Measurements from ENCODE around the gene RAB9A.
"Not testable (repeated sequence)": the region's sequence is repeated elsewhere in the genome, so short reads cannot be mapped to it uniquely, and the experiment has no call there.

RAB9A gene

DNA sequence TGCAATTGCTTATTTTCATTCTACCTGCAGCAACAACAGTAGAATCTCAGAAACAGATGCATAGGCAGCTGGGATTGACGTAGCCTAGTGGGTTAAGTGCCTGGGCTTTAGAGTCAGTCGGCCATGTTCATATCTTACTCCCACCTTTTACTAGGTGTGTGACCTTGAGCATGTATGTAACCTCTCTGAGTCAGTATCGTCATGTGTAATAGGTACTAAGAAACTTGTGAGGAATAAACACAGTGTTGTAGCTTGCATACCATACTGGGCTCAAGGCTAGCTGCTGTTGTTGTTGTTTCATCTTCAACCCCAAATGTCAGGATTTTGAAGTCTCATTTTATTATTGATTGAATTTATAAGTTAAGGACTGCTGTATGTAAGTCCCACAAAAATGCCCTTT is 14.2 kb downstream of the RAB9A start:
- DNase-seq: no peak

DNA sequence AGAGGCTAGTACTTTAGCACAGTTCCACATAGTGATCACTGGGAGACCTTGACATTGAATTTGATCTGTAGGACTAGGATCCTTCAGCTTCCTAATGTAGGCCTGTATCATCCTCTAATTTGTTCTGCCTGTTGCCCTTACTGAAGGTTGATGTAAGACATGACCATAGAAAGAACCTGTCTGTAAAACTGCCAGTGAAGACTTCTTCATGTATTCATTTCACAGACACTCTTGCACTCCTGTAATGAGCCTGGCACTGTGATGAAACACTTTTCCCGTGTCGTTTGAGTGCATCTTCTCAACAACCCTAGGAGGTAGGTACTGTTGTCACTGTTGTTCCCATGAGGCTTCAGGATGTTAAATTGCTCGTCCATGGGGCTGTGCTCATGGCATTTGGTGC is 14.7 kb downstream of the RAB9A start:
- DNase-seq: no peak

DNA sequence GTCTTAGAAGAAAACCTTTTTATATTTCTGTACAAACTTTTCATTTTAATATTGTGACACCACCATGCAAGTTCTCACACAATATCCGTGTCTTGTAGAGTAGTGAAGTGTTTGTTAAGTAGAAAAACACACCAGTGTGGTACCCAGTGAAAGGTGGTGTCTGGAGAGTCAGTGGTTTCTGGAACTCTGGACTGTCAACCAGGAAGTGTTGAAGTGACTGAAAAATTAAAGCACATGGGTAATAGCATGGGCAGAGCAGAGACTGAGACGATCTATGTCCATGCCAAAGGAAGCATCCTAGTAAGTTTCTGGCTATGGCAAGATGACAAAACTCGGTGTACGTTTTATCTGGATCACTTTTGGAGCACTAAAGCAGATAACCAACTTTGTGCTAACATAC is 22.2 kb downstream of the RAB9A start:
- no peak for DNase-seq

DNA sequence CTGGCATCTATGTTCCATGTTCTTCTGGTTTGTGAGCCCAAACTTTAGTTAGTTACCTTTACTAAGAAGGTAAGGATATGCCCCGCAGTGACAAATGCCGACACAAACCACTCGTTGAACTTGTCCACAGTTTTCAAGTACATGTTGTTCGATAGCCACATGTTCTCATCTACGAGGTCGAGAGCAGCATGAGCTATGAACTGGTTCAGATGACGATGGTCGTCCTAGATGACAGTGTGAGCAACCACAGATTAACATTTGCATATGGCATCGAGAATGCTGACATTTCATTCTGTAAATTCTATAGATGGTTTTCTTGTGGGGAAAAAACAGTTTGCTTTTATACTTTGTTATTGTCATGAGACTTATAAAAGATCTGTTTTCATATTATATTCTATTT is 27.5 kb downstream of the RAB9A start:
- DNase-seq: no peak

DNA sequence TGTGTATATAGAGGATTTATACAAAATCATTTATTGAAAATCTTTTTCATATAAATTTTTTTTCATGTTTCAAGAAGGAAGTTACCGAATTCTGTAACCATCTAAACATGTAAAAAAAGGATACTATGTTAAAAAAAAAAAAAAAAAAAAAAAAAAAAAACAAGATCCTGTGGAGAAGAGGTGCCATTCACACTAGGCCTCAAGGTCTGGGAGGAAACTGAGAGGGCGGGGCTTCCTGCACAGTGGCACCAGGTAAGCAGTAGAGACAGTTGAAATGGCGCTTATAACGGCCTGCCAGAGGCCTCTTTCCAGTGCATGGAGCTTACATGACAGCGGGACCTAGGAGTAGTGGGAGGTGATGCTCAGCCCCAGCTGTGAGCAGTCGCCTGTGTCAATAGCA is 28.0 kb downstream of the RAB9A start:
- DNase-seq: no peak

DNA sequence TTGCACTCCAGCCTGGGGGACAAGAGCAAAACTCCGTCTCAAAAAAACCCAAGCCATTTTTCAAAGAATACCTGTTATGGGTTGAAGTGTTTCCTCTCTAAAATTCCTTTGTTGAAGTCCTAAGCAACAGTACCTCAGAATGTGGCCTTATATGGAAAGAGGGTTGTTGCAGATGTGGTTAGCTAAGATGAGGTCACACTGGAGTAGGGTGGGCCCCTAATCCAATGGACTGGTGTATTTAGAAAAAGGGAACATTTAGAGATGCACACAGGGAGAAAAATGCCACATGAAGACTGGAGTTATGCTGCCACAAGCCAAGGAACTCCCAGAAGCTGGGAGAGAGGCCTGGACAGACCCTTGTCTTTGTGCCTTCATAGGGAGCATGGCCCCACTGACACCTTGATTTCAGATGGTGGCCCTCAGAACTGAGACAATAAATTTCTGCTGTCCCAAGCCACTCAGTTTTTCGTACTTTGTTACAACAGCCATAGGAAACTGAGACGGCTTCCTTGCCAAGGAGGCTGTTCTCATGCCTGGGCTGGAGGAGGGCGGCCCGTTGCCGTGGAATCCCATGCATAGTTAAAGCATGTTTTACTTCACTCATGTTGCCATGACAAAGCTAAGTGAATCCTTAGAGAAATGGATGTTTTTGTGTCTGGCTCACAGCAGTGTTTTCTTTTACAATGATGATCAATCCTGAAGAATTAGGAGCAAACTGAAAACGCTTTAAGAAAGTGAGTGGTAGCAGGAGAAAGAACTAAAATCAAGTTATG is 29.0 kb downstream of the RAB9A start:
- no peak for DNase-seq

DNA sequence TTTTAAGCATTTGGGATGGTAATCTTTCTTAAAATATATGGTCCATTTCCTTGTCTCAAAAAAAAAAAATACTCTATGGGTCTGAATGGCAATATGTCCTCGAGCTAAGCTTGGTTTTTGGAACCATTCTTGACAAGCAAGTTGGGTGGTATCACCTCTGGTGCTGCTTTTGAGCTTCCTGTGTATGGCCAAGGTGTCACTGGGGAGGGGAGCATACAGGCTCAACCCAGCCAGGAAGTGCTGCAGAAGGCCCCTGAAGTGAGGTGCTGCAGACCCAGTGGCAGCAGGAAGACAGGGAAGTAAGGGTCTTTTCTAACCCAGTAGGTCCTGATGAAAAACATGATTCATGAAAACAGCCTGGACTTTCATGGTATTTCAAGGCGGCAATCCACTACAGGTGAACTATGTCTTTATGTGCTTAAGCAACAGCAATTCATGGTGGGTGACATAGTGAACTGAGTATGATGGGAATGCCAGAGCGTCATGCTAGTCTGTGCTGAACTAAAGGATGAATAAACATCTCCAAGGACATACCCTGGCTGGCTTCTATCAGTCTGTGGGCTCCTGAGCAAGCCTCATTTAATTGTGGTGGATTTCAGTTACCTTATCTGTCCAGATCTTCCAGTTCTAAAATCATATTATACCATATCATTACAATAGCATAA is 30.4 kb downstream of the RAB9A start:
- DNase-seq: no peak

DNA sequence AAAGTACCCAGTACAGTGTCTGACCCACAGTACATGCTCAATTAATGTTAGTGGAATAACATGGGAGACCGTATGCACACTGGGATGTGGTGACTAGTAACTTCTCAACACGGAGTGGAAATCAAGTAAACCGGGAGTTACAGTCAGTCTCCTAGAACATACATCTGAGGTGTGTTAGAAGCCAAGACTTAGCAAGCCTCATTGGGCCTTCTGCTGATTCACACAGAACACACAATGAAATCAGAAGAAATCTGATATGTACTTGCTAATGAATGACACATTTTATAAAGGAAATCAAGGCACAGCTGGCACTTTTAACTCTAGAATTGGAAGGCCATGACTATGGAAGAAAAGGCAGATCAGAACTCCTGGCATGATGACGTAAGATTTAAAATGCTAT is 32.4 kb downstream of the RAB9A start:
- peak; percentile 66 for DNase-seq

DNA sequence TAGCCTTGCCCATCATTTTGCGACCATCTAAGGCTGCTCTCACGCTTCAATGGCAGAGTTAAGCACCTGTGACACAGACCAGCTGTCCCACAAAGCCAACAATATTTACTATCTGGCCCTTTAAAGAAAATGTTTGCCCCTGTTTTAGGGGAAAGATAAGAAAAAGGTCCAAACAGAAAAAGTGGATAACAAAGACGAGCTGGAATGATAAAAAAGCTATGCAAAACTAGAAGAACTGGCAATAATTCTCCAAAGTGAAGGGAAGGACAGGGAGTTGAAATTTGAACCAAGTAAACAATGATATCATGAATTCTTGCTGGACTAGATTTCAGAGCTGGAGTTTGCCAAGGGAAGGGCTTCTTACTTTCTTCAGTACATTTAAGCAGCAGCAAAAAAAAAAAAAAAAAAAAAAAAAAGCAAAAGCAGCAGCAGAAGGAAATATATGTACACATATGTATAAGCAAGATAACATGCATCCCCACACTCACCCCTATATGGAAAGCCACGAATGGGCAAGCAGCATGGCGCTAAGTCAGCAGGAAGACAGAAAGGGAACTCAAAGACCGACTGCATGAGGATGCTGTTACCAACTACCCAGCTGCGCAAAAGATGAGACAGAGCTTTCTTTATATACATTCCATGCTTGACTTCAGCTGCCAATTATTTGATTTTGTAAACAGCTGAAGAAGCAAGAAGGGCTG is 33.0 kb downstream of the RAB9A start:
- no peak for DNase-seq

DNA sequence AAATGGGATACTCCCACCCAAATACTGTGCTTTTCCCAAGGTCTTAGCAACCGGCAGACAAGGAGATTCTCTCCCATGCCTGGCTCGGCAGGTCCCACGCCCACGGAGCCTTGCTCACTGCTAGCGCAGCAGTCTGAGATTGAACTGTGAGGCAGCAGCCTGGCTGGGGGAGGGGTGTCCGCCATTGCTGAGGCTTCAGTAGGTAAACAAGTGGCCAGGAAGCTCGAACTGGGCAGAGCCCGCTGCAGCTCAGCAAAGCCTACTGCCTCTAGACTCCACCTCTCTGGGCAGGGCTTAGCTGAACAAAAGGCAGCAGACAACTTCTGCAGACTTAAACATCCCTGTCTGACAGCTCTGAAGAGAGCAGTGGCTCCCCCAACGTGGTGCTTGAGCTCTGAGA is 36.0 kb downstream of the RAB9A start:
- DNase-seq: not testable (repeated sequence)

DNA sequence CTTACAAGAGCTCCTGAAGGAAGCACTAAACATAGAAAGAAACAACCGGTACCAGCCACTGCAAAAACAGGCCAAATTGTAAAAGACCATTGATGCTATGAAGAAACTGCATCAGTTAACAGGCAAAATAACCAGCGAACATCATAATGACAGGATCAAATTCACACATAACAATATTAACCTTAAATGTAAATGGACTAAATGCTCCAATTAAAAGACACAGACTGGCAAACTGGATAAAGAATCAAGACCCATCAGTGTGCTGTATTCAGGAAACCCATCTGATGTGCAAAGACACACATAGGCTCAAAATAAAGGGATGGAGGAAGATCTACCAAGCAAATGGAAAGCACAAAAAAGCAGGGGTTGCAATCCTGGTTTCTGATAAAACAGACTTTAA is 37.7 kb downstream of the RAB9A start:
- DNase-seq: not testable (repeated sequence)

DNA sequence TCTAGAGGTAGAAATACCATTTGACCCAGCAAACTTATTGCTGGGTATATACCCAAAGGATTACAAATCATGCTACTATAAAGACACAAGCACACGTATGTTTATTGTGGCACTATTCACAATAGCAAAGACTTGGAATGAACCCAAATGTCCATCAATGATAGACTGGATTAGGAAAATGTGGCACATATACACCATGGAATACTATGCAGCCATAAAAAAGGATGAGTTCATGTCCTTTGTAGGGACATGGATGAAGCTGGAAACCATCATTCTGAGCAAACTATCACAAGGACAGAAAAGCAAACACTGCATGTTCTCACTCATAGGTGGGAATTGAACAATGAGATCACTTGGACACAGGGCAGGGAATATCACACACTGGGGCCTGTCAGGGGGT is 41.6 kb downstream of the RAB9A start:
- DNase-seq: not testable (repeated sequence)

DNA sequence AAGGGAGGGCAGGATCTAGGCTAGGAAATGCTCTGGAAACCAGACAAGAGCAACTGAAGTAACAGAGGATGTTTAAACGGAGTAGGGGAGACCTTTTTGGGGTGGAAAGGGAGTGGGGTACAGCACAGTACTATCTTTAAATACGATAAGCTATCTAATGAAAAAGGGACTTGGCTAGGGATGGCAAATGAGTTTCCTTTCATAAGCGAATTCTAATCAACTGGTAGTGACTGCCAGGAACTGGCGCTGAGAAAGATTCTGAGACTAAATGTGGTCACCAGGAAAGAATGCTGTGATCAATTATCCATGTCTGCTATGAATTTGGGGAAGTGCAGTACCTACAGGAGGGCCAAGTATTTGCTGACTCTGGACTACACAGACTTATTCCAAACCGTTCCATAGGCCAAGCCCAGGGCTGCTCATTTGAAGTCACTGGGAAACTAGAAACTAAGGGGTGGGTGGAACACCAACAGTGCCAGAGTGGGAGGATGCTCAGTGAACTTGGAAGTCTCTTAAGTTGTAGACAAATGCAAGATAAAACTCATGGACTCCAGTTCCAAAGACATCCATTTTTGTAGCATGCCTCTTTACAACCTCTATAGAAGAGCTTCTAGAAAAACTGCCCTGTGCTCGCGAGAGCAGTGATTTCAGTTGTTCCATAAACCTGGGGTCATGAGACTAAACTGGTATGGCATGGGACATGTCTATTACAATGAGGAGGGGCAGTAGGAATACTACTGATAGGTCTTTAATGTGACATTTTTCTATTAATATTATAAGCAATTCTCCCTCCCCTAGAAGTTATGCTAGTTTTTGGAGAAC is 43.5 kb downstream of the RAB9A start:
- DNase-seq: no peak

DNA sequence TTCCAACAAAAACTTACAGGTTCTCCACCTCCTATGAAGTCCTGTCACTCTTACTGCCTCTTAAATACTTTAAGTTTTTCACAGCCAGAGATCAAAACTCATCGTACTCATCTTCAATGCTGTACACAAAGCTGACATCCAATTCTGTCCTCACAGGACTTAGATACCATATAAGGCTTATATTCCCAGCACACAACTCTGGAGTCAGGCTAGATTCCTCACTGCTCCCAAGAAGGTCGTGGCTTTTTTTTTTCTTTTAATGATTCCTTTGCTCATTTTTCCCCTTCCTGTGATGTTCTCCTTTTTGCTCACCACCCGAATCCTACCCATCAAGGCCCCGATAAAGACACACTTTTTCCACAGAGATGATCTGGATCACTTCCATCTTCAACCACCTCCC is 44.6 kb downstream of the RAB9A start:
- no peak for DNase-seq

DNA sequence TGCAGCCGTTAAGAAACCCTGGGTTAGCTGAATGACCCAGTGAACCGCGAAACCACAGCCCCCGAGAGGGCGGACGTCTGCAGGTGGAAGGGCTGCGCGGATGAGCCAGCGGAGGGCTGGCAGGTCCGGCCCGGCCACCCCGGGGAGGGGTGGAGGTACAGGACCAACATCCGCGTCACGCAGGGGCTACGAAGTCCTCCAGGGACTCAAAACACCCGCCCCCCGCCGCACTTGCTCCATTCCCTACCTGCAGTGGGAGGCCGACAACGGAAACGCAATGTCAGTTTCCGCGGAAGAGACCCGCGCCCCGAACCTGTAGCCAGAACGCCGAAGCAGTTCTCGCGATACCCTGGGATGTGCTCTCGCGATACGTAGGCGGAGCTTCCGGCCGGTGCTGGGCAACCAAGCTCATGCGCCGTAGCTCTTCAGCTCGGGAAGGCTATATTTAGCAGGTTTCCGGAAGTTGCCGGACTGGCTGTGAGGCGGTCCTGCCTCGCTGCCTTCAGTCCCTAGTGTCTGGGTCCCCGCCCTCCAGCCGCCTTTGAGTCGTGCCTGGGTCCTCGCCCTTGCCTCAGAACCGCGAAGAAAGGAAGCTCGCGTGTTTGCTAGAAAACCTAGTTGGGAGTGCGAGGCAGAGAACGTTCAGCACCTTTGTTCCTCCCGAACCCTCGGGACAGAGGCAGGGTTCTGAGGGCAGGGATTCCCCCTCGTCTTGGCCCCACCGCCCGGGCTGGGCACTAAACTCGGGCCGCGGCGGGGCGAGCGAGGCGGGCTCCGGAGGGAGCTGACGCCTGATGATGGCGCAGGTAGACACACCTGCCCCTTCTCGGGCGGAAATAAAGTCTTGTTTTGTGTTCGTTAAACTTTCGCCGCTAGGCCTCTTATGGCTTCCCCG is 45.6 kb downstream of the RAB9A start, which contains the start of the genes OFD1 and TRAPPC2:
TSS of gene OFD1 (plus strand) at position 471 of the 895 bp plus-strand sequence. CDS start at position 795, 324 bp downstream.
TSS of gene TRAPPC2 (minus strand) at position 343 of the 895 bp plus-strand sequence. CDS start 14,657 bp downstream, outside the sequence.
- peak; percentile 54 for DNase-seq

DNA sequence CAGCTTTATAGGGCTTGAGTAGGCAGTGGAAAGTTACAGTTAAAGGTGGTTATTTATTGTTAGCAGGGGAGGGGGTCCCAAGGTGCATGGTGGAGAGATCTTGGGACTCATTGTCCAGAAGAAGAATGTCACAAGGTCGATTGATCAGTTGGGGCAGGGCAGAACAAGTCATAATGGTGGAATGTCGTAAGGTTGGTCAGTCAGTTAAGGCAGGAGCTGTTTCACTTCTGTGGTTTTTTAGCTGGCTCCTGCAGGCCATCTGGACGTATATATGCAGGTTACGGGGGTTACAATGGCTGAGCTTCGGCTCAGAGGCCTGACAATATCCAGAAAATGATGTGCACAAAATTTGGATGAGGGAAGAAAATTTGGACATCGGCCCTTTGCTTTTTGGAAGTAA is 52.8 kb downstream of the RAB9A start:
- DNase-seq: no peak

DNA sequence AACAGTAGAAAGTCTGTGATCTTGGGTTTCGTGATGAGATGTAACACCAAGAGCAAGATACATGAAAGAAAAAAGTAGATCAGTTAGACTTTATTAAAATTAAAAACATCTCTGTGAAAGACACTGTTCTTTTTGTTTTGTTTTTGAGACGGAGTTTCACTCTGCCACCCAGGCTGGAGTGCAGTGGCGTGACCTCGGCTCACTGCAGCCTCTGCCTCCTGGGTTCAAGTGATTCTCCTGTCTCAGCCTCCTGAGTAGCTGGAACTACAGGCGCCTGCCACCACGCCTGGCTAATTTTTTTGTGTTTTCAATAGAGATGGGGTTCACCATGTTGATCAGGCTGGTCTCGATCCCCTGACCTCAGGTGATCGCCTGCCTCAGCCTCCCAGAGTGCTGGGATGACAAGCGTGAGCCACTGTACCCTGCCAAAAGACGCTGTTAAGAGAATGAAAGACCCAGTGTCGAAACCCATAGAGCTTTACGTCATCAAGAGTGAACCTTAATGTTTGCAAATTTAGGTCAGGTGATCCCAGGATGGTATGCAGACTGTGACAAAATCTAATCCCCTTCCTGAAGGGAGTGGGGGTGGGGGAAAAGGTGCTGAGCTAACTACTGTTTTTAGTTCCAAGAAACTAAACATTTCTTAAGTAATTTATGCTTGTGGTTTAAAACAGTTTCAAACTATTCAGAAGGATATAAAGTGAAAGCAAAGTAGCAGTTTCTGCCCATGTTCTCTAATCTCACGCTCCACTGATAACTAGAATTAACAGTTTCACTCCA is 53.7 kb downstream of the RAB9A start:
- no peak for DNase-seq

DNA sequence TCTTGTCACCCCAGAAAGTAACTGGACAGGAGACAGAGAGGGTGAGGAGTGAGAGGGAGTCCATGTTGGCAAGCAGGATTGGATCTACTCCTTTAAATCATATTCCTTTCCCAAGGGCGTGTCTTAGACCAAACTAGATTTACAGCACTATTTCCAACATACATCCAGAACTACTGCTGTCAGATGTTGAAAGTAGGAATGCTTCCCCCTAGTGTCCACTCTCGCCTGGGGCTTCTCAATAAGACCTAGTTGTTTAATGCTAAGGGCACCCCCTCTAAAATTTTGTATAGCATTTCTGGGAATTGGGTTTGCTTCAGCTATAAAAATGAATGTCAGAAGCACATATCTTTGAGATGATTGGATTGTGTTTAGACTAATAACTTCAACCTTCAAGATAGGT is 58.9 kb downstream of the RAB9A start:
- DNase-seq: no peak

DNA sequence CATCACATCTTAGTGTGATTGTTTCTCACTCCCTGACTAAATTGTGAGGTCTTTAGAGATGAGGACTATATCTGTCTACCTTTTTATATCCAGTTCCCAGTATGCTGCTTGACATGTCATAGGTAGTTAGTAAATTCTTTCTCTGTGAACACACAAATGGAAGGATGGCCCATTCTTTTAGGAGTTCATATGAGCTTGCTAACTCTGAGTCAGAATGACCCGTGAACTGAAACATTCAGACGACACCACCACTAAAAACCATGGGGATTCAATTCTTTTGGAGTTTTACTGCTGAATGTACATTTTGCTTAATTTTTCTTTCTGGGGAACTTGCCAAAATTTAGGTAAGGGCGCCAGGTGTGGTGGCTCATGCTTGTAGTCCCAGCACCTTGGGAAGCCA is 59.6 kb downstream of the RAB9A start:
- no peak for DNase-seq

DNA sequence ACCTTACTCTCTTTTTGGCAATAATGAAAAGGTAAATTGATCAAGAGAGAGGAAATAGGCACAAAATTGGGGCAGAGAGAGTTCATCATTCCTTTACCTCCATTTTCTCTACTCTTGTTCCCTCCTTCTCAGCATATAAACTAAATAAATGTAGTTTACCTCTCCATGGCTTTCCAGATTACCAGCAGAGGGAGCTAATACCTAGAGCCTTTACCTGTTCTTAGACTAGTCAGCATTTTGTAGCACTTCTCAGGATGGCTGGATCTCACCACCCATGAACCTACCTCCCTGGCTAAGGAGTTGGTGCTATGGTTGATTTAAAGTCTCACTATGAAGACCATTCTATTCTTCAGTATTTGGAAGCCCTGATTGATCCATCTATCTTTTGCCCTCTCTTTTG is 61.3 kb downstream of the RAB9A start:
- DNase-seq: peak; percentile 6

DNA sequence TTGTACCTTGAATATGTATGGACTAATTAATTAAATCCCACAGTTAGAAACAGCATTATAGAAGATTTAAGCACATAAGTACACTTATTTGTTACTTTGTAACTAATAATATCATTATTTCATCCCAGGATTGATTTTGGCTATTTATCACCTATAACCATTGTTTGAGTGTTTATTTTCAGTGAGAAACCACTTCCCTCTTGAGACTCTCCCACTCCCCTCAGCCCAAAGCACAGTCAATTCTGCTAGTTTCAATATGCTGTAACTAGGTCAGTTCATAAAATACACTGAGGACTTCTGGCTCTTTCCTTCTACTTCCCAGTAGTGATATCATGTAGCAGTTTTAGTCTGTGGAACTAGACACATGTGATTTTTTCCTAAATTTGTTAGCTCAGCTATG is 61.9 kb downstream of the RAB9A start:
- DNase-seq: no peak

Measured in DMS79 treated with DMSO at 0.1 percent for 48 hours (cell line).